G401.6 (cell line): ENCODE results near the gene ADGRE3.

Source experiments
- FAIRE-seq: peaks from 2 replicates; lab custom pipeline; 2012; peaks lifted over from hg19 to GRCh38; lab: Jason Lieb, UNC

Gene ADGRE3

GRCh38 chr19:14674764-14675163 lies at the start of gene ADGRE3:
ADGRE3 (minus strand) TSS chr19:14674844; CDS start chr19:14674770, 74 bp downstream.
- no peak for FAIRE-seq

GRCh38 chr19:14722127-14722526 lies 47.5 kb upstream of the ADGRE3 start:
- no peak for FAIRE-seq

GRCh38 chr19:14719162-14719561 lies 44.5 kb upstream of the ADGRE3 start:
- FAIRE-seq = no peak

GRCh38 chr19:14718522-14719116 lies 44.0 kb upstream of the ADGRE3 start:
- no peak for FAIRE-seq

GRCh38 chr19:14715841-14716240 lies 41.2 kb upstream of the ADGRE3 start:
- no peak for FAIRE-seq

GRCh38 chr19:14704450-14704849 lies 29.8 kb upstream of the ADGRE3 start:
- no peak for FAIRE-seq

- FAIRE-seq = no peak
These were observed 29.2 kb upstream of the ADGRE3 start for GRCh38 chr19:14703833-14704232.

- FAIRE-seq = no peak
These were observed 26.2 kb upstream of the ADGRE3 start for GRCh38 chr19:14700711-14701375.

GRCh38 chr19:14699641-14700040 lies 25.0 kb upstream of the ADGRE3 start:
- no peak for FAIRE-seq

- no peak for FAIRE-seq
These were observed 20.8 kb upstream of the ADGRE3 start for GRCh38 chr19:14695471-14695870.

GRCh38 chr19:14694641-14695266 lies 20.1 kb upstream of the ADGRE3 start:
- FAIRE-seq = no peak

GRCh38 chr19:14689598-14690503 lies 15.2 kb upstream of the ADGRE3 start, which contains the start of gene ZNF333:
ZNF333 (plus strand) TSS chr19:14690048; CDS start chr19:14693492, 3,444 bp downstream.
- no peak for FAIRE-seq

- no peak for FAIRE-seq
These were observed 11.8 kb upstream of the ADGRE3 start for GRCh38 chr19:14686411-14686810.

GRCh38 chr19:14683439-14683838 lies 8.8 kb upstream of the ADGRE3 start:
- no peak for FAIRE-seq

- FAIRE-seq = no peak
These were observed 7.4 kb upstream of the ADGRE3 start for GRCh38 chr19:14682084-14682483.

- no peak for FAIRE-seq
These were observed 3.6 kb upstream of the ADGRE3 start for GRCh38 chr19:14678199-14678598.

- no peak for FAIRE-seq
These were observed 2.8 kb upstream of the ADGRE3 start for GRCh38 chr19:14677464-14677863.

- FAIRE-seq = no peak
These were observed 2.1 kb upstream of the ADGRE3 start for GRCh38 chr19:14676762-14677161.

GRCh38 chr19:14673088-14673487 lies 1.6 kb downstream of the ADGRE3 start:
- FAIRE-seq = no peak

- no peak for FAIRE-seq
These were observed 2.3 kb downstream of the ADGRE3 start for GRCh38 chr19:14672188-14672872.

GRCh38 chr19:14670408-14670807 lies 4.2 kb downstream of the ADGRE3 start:
- FAIRE-seq = no peak

GRCh38 chr19:14669940-14670339 lies 4.7 kb downstream of the ADGRE3 start:
- no peak for FAIRE-seq
